Measurements from ENCODE around the gene CDK16. TPM values are rescaled to one million over a fixed set of nuclear protein-coding genes. Genes with fewer than 3 reads are reported as not detected.

The CDK16 gene
- total RNA-seq, 4 donors from 2014 or later = 51.9 to 87.1 (median 65.4) TPM

- Histone ChIP-seq H3K27ac (replicated peaks in 1 of 4) (no peak overlapping the region), H3K4me3 (no peak overlapping the region), H3K27me3 (no peaks in the 10 kb centered on the region), H3K4me1 (peaks cover 0 to 8% (median 0%) of the 10 kb centered on the region in 4 donors), H3K36me3 (peaks cover 0 to 69% (median 57%) of the 10 kb centered on the region in 4 donors), H3K9me3 (no peaks in the 10 kb centered on the region)
- intact Hi-C loops (cut with DNase I) = no loop called here
- TF ChIP-seq, protein P1, sequence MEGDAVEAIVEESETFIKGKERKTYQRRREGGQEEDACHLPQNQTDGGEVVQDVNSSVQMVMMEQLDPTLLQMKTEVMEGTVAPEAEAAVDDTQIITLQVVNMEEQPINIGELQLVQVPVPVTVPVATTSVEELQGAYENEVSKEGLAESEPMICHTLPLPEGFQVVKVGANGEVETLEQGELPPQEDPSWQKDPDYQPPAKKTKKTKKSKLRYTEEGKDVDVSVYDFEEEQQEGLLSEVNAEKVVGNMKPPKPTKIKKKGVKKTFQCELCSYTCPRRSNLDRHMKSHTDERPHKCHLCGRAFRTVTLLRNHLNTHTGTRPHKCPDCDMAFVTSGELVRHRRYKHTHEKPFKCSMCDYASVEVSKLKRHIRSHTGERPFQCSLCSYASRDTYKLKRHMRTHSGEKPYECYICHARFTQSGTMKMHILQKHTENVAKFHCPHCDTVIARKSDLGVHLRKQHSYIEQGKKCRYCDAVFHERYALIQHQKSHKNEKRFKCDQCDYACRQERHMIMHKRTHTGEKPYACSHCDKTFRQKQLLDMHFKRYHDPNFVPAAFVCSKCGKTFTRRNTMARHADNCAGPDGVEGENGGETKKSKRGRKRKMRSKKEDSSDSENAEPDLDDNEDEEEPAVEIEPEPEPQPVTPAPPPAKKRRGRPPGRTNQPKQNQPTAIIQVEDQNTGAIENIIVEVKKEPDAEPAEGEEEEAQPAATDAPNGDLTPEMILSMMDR (IDR thresholded peaks at IDR 0.05) = no peak
- TF ChIP-seq POLR2AphosphoS5 (IDR thresholded peaks at IDR 0.05) = no peak
- TF ChIP-seq POLR2A (IDR thresholded peaks at IDR 0.05; ENCODE audit: low read depth) = no peak
- TF ChIP-seq EP300 (IDR thresholded peaks at IDR 0.05) = no peak
- no peak for DNase-seq (ENCODE audit: extremely low spot score)
- 87% methylated on average over 10 of the region's 10 CpGs for WGBS
Measured at GRCh38 chrX:47242321-47242720, 23.8 kb downstream of the CDK16 start.

GRCh38 chrX:47243351-47243750, 24.9 kb downstream of the CDK16 start:
- no peak for TF ChIP-seq POLR2A (IDR thresholded peaks at IDR 0.05; ENCODE audit: low read depth)
- TF ChIP-seq EP300 (IDR thresholded peaks at IDR 0.05) = no peak
- no peak for TF ChIP-seq POLR2AphosphoS5 (IDR thresholded peaks at IDR 0.05)
- TF ChIP-seq, protein P1 (IDR thresholded peaks at IDR 0.05) = no peak
- Histone ChIP-seq H3K4me1 (no peaks in the 10 kb centered on the region), H3K9me3 (no peaks in the 10 kb centered on the region), H3K27me3 (no peaks in the 10 kb centered on the region), H3K27ac (replicated peaks in 1 of 4) (no peak overlapping the region), H3K36me3 (peaks cover 0 to 77% (median 65%) of the 10 kb centered on the region in 4 donors), H3K4me3 (no peak overlapping the region)
- DNase-seq (ENCODE audit: extremely low spot score) = no peak
- intact Hi-C loops (cut with DNase I) = no loop called here
- 93% methylated on average over 14 of the region's 14 CpGs for WGBS

DNA sequence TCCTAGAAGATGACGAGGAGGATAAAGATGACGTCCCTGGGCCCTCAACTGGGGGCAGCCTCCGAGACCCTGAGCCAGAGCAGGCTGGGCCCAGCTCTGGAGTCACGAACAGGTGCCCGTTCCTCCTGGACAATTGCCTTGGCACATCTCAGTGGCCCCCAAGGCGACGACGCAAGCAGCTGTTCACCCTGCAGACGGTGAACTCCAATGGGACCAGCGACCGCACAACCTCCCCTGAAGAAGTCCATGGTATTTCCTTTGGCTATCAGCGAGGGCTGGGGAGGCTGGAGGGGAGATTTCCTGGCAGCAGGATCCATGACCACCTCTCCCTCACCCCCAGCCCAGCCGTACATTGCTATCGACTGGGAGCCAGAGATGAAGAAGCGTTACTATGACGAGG, 26.2 kb downstream of the CDK16 start:
- Histone ChIP-seq H3K27ac (replicated peaks in 1 of 4) (no peak overlapping the region), H3K27me3 (no peaks in the 10 kb centered on the region), H3K36me3 (peaks cover 0 to 75% (median 68%) of the 10 kb centered on the region in 4 donors), H3K9me3 (no peaks in the 10 kb centered on the region), H3K4me1 (no peaks in the 10 kb centered on the region), H3K4me3 (no peak overlapping the region)
- 85% methylated on average over 9 of the region's 16 CpGs for WGBS
- no peak for DNase-seq (ENCODE audit: extremely low spot score)
- TF ChIP-seq EP300 (IDR thresholded peaks at IDR 0.05) (no peak), POLR2AphosphoS5 (IDR thresholded peaks at IDR 0.05) (no peak), POLR2A (IDR thresholded peaks at IDR 0.05; ENCODE audit: low read depth) (no peak)
- TF ChIP-seq, protein P1 (IDR thresholded peaks at IDR 0.05) = no peak
- intact Hi-C loops (cut with DNase I) = no loop called here

GRCh38 chrX:47245156-47245555, 26.7 kb downstream of the CDK16 start:
- Histone ChIP-seq H3K4me3 (no peak overlapping the region), H3K4me1 (no peaks in the 10 kb centered on the region), H3K27ac (replicated peaks in 1 of 4) (no peak overlapping the region), H3K9me3 (no peaks in the 10 kb centered on the region), H3K27me3 (no peaks in the 10 kb centered on the region), H3K36me3 (peaks cover 0 to 71% (median 64%) of the 10 kb centered on the region in 4 donors)
- 78% methylated on average over 8 of the region's 10 CpGs for WGBS
- TF ChIP-seq POLR2A (IDR thresholded peaks at IDR 0.05; ENCODE audit: low read depth) (no peak), POLR2AphosphoS5 (IDR thresholded peaks at IDR 0.05) (no peak), EP300 (IDR thresholded peaks at IDR 0.05) (no peak)
- TF ChIP-seq, protein P1 (IDR thresholded peaks at IDR 0.05) = no peak
- DNase-seq (ENCODE audit: extremely low spot score) = no peak
- intact Hi-C loops (cut with DNase I) = no loop called here
